GM23248 (cell line): ENCODE data around the gene MRPS5.

Source experiments
- EZH2 ChIP-seq: fragments of 200-600 bp; sonication (generic); IDR thresholded peaks from 2 replicates; pipeline ENCODE4 v1.6.1; 2018; ENCODE audit warnings: antibody characterized with exemption, mild to moderate bottlenecking; ENCODE audit not compliant: insufficient read depth, poor library complexity, severe bottlenecking
- EZH2phosphoT487 ChIP-seq: fragments of 200-600 bp; sonication (generic); IDR thresholded peaks from 2 replicates; pipeline ENCODE4 v1.6.1; 2018; ENCODE audit warnings: antibody characterized with exemption, moderate library complexity, mild to moderate bottlenecking, low read depth; ENCODE audit not compliant: insufficient read depth

GRCh38 chr2:95149397-95149984 lies 27.9 kb upstream of the MRPS5 start:
- TF ChIP-seq EZH2: no peak
- no peak for TF ChIP-seq EZH2phosphoT487
